Measurements from ENCODE around the gene RNF207. TPM values are rescaled to one million over a fixed set of nuclear protein-coding genes. Genes with fewer than 3 reads are reported as not detected.

RNF207 gene
- polyA plus RNA-seq, 3 donors: 19.5 to 40.4 (median 39.7) TPM

GRCh38 chr1:6170742-6171201 lies 35.1 kb upstream of the RNF207 start:
- DNase-seq: no peak

DNA sequence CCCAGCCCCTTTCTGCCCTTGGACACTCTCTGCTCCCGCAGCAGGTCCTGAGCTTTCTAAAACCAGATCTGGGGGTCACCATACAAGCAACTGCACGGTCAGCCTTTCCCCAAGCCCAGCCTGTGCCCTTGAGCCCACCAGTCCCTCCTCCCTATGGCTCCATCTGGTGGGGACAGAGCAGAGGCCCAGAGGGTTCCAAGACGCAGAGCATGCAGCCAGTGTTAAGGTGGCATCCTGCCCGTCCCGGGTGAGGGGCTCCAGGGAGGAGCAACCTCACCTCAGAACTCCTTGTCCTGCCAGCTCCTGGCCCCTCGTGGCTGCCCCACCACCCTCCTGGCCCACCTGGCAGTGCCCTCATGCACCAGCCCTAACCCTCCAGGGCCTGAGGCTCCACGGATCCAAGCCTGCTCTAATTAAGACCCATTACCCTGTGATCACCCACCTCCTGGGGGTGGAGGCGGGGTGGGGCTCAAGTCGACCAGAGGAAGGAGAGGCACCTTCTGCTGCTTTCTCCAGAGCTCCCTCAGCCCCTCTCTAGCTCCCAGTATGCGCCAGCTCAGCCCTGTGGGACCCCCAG lies 34.3 kb upstream of the RNF207 start:
- no peak for DNase-seq

DNA sequence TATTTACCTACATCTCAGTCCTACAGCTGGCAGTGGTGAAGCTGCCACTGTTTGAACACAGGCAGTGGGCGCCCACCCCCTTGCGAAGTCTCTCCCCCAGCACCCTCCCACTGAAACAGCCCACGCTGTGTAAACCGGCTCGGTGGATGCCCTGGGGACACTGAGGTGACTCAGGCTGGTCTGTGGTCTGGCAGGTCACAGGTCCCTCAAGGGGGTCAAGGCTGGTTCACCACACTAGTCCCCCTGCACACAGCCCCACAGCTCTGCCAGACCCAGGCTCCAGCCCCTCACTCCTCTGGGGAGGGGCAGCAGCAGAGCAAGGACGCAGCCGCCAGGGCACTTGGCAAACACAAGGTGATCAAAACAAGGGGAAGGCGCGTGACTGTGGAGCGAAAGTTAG lies 33.4 kb upstream of the RNF207 start:
- no peak for DNase-seq

- DNase-seq: no peak
Measured at GRCh38 chr1:6174621-6175410, 31.1 kb upstream of the RNF207 start.

DNA sequence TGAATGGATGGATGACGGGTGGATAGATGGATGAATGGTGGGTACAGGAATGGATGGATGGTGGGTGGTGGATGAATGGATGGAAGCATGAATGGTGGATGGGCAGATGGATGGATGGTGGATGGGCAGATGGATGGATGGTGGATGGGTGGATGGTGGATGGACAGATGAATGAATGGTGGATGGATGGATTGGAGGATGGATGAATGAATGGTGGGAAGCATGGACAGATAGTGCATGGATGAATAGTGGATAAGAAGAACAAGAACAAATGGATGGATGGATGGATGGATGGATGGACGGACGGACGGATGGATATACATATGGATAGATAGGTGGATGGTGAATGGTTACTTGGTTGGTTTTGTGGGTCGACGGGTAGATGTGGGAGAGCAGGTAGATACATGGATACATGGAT lies 30.5 kb upstream of the RNF207 start:
- DNase-seq: no peak

- DNase-seq: no peak
Measured at GRCh38 chr1:6176779-6177178, 29.1 kb upstream of the RNF207 start.

- no peak for DNase-seq
Measured at GRCh38 chr1:6177681-6178380, 28.1 kb upstream of the RNF207 start.

GRCh38 chr1:6178751-6179563 lies 27.0 kb upstream of the RNF207 start:
- DNase-seq: no peak

- no peak for DNase-seq
Measured at GRCh38 chr1:6179564-6180175, 26.2 kb upstream of the RNF207 start.

DNA sequence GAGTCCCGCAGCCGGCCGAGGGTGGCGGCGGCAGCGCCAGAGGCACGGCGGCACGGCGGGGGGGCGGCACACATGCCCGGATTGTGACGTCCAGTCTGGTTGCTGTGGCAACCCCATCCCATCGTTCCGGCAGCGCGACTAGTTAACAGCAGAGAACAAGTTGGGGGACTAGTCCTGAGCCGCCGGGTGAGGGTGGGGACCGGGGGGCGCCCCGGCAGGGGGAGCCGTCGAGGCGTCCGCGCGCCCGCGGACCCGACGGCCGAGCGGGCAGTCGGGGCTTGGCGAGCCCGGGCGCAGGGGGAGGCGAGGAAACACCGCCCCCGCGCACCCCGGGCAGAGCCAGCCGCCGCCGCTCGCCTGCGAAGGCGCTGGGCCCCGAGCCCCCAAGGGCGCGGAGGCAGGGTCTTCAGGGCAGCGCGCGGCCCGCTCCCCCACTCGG lies 25.6 kb upstream of the RNF207 start, which contains the start of gene CHD5:
CHD5 (minus strand) TSS at position 54 of the 439 bp plus-strand sequence. CDS start 298 bp downstream, outside the sequence.
- no peak for DNase-seq

GRCh38 chr1:6180707-6181311 lies 25.1 kb upstream of the RNF207 start:
- DNase-seq: no peak

GRCh38 chr1:6181347-6181770 lies 24.6 kb upstream of the RNF207 start:
- no peak for DNase-seq

DNA sequence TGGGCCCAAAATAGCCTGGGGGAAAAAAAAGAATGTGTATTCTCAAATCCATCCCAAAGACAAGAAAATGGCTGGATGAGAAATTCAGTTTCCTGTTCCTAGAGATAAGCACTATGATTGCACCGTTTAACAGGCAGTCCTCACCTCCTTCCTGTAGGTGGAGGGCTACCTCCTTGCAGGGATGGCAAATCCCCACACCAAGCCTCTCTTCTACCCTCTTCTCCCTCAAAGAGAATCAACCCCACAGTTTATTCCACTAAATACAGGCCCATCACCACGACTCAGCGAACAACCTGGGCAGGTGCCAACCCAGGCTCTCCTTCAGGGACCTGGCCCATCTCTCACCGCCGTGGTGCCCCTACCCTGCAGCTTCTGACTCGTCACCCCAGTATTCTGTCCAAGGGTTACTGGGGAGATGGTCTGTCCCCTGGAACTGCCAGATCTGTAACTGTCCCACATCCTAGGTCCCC lies 22.4 kb upstream of the RNF207 start:
- DNase-seq: no peak

- no peak for DNase-seq
Measured at GRCh38 chr1:6184083-6184783, 21.7 kb upstream of the RNF207 start.

DNA sequence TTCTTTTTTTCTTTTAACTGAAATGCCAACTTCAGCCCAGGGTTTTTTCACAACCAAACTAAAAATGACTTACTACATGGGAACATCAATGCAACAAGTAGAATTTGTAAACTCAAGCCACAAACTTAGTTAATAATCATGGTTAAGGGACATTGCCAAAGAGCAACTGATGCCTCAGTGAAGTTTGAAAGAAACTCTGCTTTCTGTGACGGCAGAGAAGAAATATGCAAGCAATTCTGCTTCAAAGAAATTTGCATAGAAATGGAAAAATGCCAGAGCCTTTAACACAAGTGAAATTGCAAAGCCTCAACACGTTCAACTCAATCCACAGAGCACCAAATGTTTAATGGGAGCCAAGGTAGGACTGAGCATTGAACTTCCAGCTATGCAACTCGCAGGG lies 20.8 kb upstream of the RNF207 start:
- DNase-seq: no peak

- DNase-seq: no peak
Measured at GRCh38 chr1:6185635-6186382, 20.1 kb upstream of the RNF207 start.

GRCh38 chr1:6188466-6188865 lies 17.5 kb upstream of the RNF207 start:
- no peak for DNase-seq

DNA sequence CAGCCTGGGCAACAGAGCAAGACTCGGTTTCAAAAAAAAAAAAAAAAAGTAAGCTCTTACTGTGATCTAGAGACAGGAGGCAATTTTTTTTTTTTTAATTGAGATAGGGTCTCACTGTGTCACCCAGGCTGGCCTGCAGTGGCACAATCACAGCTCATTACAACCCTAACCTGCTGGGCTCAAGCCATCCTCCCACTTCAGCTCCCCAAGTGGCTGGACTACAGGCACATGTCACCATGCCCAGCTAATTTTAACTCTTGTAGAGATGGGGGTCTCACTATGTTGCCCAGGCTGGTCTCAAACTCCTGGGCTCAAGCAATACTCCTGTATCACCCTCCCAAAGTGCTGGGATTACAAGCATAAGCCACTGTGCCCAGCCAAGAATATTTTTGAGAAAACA lies 14.0 kb upstream of the RNF207 start:
- DNase-seq: no peak

- no peak for DNase-seq
Measured at GRCh38 chr1:6197746-6198427, 8.0 kb upstream of the RNF207 start.

All from renal pelvis (tissue), 4 donors.